ENCODE results near the gene ARID4A.

DNA sequence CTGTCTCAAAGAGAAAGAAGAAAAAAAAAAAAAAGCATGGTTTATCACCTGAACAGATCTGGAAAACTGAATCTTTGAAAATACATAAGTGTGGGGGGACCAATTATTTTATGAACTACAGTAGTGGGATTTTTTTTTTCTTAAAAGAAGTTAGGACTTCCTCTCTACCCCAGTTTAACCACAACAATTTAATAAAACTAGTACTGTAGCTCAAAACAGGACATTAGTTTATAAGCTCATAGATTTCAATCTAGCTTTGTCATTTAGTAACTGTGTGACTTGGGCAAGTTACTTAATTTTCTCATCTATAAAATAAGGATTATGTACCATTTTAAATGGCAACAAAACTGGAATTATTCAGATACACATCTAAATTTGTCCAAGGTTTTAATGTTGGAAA, 23.5 kb upstream of the ARID4A start:
- TF ChIP-seq YY1 (IDR thresholded peaks at IDR 0.05; ENCODE audit: insufficient read depth, insufficient read length) (no peak), SUZ12 (IDR thresholded peaks at IDR 0.05; ENCODE audit: extremely low read depth, insufficient read depth, insufficient read length) (no peak)
